ENCODE measurements around the gene ASPSCR1. TPM values are rescaled to one million over a fixed set of nuclear protein-coding genes. Genes with fewer than 3 reads are reported as not detected.

ASPSCR1 gene
- total and polyA plus RNA-seq, 2 of the 4 experiments (the other 2 are of a cell fraction): 7.2 to 17.2 TPM

- no peak overlapping the region for H2BK20ac ChIP-seq (ENCODE audit: low read depth, low read length)
- no peak overlapping the region for H4K91ac ChIP-seq (ENCODE audit: insufficient read depth, low read depth, low read length)
- no peak overlapping the region for H3K56ac ChIP-seq (ENCODE audit: extremely low read depth, insufficient read depth, low read length)
- no peak overlapping the region for H3K4me3 ChIP-seq (ENCODE audit: insufficient read depth, low read depth, low read length)
- no peak for TF ChIP-seq CEBPB (IDR thresholded peaks at IDR 0.05; ENCODE audit: low read depth, low read length)
- no peak for TF ChIP-seq CTCF (conservative IDR thresholded peaks at IDR 0.05; ENCODE audit: low read depth, low read length)
- no peak for TF ChIP-seq FOS (IDR thresholded peaks at IDR 0.05; ENCODE audit: low read depth, low read length)
- no peak for TF ChIP-seq NFE2L2 (IDR thresholded peaks at IDR 0.05; ENCODE audit: low read depth, low read length)
- no peak for TF ChIP-seq RFX5 (IDR thresholded peaks at IDR 0.05; ENCODE audit: low read depth, low read length)
- no peak for TF ChIP-seq ELK1 (IDR thresholded peaks at IDR 0.05; ENCODE audit: borderline replicate concordance, low read depth, low read length)
- no peak for TF ChIP-seq RAD21 (IDR thresholded peaks at IDR 0.05; ENCODE audit: low read length)
- TF ChIP-seq USF2 (IDR thresholded peaks at IDR 0.05; ENCODE audit: low read depth, low read length): no peak
- no peak for TF ChIP-seq RCOR1 (IDR thresholded peaks at IDR 0.05; ENCODE audit: insufficient replicate concordance, low read length)
- TF ChIP-seq MXI1 (IDR thresholded peaks at IDR 0.05; ENCODE audit: borderline replicate concordance, low read depth, low read length): no peak
- TF ChIP-seq CHD1 (IDR thresholded peaks at IDR 0.05; ENCODE audit: low read depth, low read length): no peak
- no peak for TF ChIP-seq BHLHE40 (IDR thresholded peaks at IDR 0.05; ENCODE audit: low read depth, low read length)
- no peak for TF ChIP-seq SMC3 (IDR thresholded peaks at IDR 0.05; ENCODE audit: low read depth, low read length)
- no peak for TF ChIP-seq POLR2A (IDR thresholded peaks at IDR 0.05; ENCODE audit: low read depth, low read length)
- TF ChIP-seq MAFK (IDR thresholded peaks at IDR 0.05; ENCODE audit: low read depth, low read length): no peak
- TF ChIP-seq MAZ (IDR thresholded peaks at IDR 0.05; ENCODE audit: borderline replicate concordance, low read depth, low read length): no peak
- H3K79me1 ChIP-seq (ENCODE audit: low read depth in 1 of 2, low read length in 2 of 2): peaks cover 9 to 13% of the 10 kb centered on the region in 2 experiments; a peak in 3 of 4 replicates
- no peak overlapping the region for H4K8ac ChIP-seq (ENCODE audit: low read depth in 2 of 2, low read length in 2 of 2)
- dilution Hi-C loops (cut with HindIII; ENCODE audit: low sequenced_read_pairs, unreplicated experiment): no loop called here
- no peak overlapping the region for H2AK5ac ChIP-seq (ENCODE audit: low read depth, low read length)
- H3K27me3 ChIP-seq (ENCODE audit: control insufficient read depth, insufficient read depth, low read length): no peaks in the 10 kb centered on the region
- ATAC-seq (ENCODE audit: low read depth): no peak
- BruUV-seq (replicated peaks): no TSS peak
- H3K18ac ChIP-seq (ENCODE audit: low read depth, low read length): no peak overlapping the region
- peak overlapping the region; percentile 42 for H2AK9ac ChIP-seq (replicated peaks; ENCODE audit: low read depth, low read length, poor library complexity)
- H3K4me2 ChIP-seq (ENCODE audit: low read depth, low read length): no peak overlapping the region
- H2AFZ ChIP-seq (replicated peaks; ENCODE audit: low read length, poor library complexity): peak overlapping the region; percentile 70
- H3K27ac ChIP-seq (ENCODE audit: insufficient read depth, low read length): no peak overlapping the region
- H2BK5ac ChIP-seq (ENCODE audit: low read depth, low read length, poor library complexity, severe bottlenecking): no peak overlapping the region
- no peaks in the 10 kb centered on the region; the same call in 1 of the 2 replicates for H4K20me1 ChIP-seq (ENCODE audit: insufficient read depth, low read length)
- ChIA-PET POLR2A (ENCODE audit: unreplicated experiment) (no interaction called here), CTCF (no interaction called here)
- intact Hi-C loops (cut with micrococcal nuclease): no loop called here
- no peaks in the 10 kb centered on the region for H3K9me1 ChIP-seq (ENCODE audit: insufficient read depth, low read length)
- DNase-seq: no peak
- H2BK15ac ChIP-seq (ENCODE audit: low read depth, low read length): no peak overlapping the region
- no peak overlapping the region for H3K14ac ChIP-seq (replicated peaks; ENCODE audit: low read depth, low read length)
- peaks cover 8% of the 10 kb centered on the region; the same call in 1 of the 2 replicates for H3K36me3 ChIP-seq (ENCODE audit: control insufficient read depth, insufficient read depth, low read length)
- H4K5ac ChIP-seq (ENCODE audit: low read depth, low read length): no peak overlapping the region
- no peak overlapping the region for H3K9ac ChIP-seq (ENCODE audit: low read depth, low read length)
- H3K4ac ChIP-seq (ENCODE audit: low read depth, low read length): no peak overlapping the region
- in situ Hi-C loops (cut with MboI; ENCODE audit: low sequenced_read_pairs): no loop called here
- H2BK120ac ChIP-seq (ENCODE audit: low read depth, low read length): no peak overlapping the region
- H3K9me3 ChIP-seq (ENCODE audit: control insufficient read depth, insufficient read depth, low read length): no peaks in the 10 kb centered on the region
- H3K4me1 ChIP-seq (ENCODE audit: control insufficient read depth, insufficient read depth, low read length): peaks cover 8% of the 10 kb centered on the region
- 94% methylated on average over 18 of the region's 30 CpGs; no CpG with 5 or more reads in 1 of the 2 experiments for WGBS, 2 experiments (ENCODE audit: extremely low coverage in 2 of 2, insufficient read length in 1 of 2)
- no peak overlapping the region for H3K23ac ChIP-seq (ENCODE audit: low read depth, low read length)
These were observed 19.5 kb downstream of the ASPSCR1 start for GRCh38 chr17:81996757-81997441.
